GM23338 (cell line): ENCODE measurements around the gene AP1S1. TPM values are rescaled to one million over a fixed set of nuclear protein-coding genes. Genes with fewer than 3 reads are reported as not detected.

Experiments used
- ATAC-seq: fragments of 200-7000 bp; cut with Tn5 transposase; 3 replicates; pipeline ENCODE4 v1.9.1; 2020
- DNase-seq: peaks from one replicate; pipeline ENCODE4 v3.0.0-alpha.2; 2015; ENCODE audit warnings: low spot score
- H2AFZ ChIP-seq: fragments of 200-600 bp; sonication (generic); 2 replicates; pipeline ENCODE4 v1.8.0; 2016; ENCODE audit warnings: antibody characterized with exemption, mild to moderate bottlenecking, moderate library complexity
- H3F3A ChIP-seq: fragments of 200-600 bp; sonication (generic); replicated peaks from 2 replicates; pipeline ENCODE4 v1.8.0; 2017; ENCODE audit warnings: antibody characterized with exemption, mixed run types, low read depth
- H3K27ac ChIP-seq: fragments of 200-600 bp; sonication (generic); 2 replicates; pipeline ENCODE4 v1.6.1; 2016; ENCODE audit warnings: low read depth
- H3K27me3 ChIP-seq: fragments of 200-600 bp; sonication (generic); 2 replicates; pipeline ENCODE4 v1.8.0; 2016; ENCODE audit warnings: mild to moderate bottlenecking, mixed run types, moderate library complexity; ENCODE audit not compliant: insufficient read depth
- H3K36me3 ChIP-seq: fragments of 200-600 bp; sonication (generic); 2 replicates; pipeline ENCODE4 v1.8.0; 2016; ENCODE audit warnings: mild to moderate bottlenecking; ENCODE audit not compliant: insufficient read depth
- H3K4me1 ChIP-seq: fragments of 200-600 bp; sonication (generic); 2 replicates; pipeline ENCODE4 v1.8.0; 2016; ENCODE audit warnings: mild to moderate bottlenecking, moderate library complexity; ENCODE audit not compliant: insufficient read depth
- H3K4me2 ChIP-seq: fragments of 200-600 bp; sonication (generic); 2 replicates; pipeline ENCODE4 v1.7.1; 2017; ENCODE audit warnings: mixed run types
- H3K4me3 ChIP-seq: fragments of 200-600 bp; sonication (generic); 2 replicates; pipeline ENCODE4 v1.6.1; 2016; ENCODE audit warnings: mixed run types
- H3K79me2 ChIP-seq: fragments of 200-600 bp; sonication (generic); replicated peaks from 2 replicates; pipeline ENCODE4 v1.8.0; 2017; ENCODE audit warnings: mild to moderate bottlenecking; ENCODE audit not compliant: insufficient read depth
- H3K9me2 ChIP-seq: fragments of 200-600 bp; sonication (generic); 2 replicates; pipeline ENCODE4 v1.8.0; 2017; ENCODE audit not compliant: insufficient read depth
- H4K20me1 ChIP-seq: fragments of 200-600 bp; sonication (generic); replicated peaks from 2 replicates; pipeline ENCODE4 v1.8.0; 2017; ENCODE audit warnings: mild to moderate bottlenecking; ENCODE audit not compliant: insufficient read depth
- H3K27ac Mint-ChIP-seq: 2 replicates; pipeline ENCODE4 v1.8.0; 2020; ENCODE audit warnings: inconsistent platforms, mild to moderate bottlenecking, moderate library complexity, mixed read lengths
- H3K27me3 Mint-ChIP-seq: 3 replicates; pipeline ENCODE4 v1.8.0; 2022; ENCODE audit warnings: low read depth, mild to moderate bottlenecking, moderate library complexity, mixed read lengths, inconsistent platforms; ENCODE audit not compliant: insufficient read depth, poor library complexity
- H3K36me3 Mint-ChIP-seq: 3 replicates; pipeline ENCODE4 v1.8.0; 2021; ENCODE audit warnings: low read depth, mild to moderate bottlenecking, inconsistent platforms, moderate library complexity, mixed read lengths
- H3K4me1 Mint-ChIP-seq: 3 replicates; pipeline ENCODE4 v1.8.0; 2020; ENCODE audit warnings: mild to moderate bottlenecking, inconsistent platforms, mixed read lengths
- H3K4me3 Mint-ChIP-seq: 3 replicates; pipeline ENCODE4 v1.8.0; 2021; ENCODE audit warnings: moderate library complexity, mild to moderate bottlenecking, inconsistent platforms, mixed read lengths
- H3K9me3 Mint-ChIP-seq: 3 replicates; pipeline ENCODE4 v1.8.0; 2020; ENCODE audit warnings: moderate library complexity, mild to moderate bottlenecking, inconsistent platforms, mixed read lengths
- CREB1 ChIP-seq: fragments of 250-450 bp; sonication (Bioruptor Pico); IDR thresholded peaks from 2 replicates; pipeline ENCODE4 v1.5.0; 2020; ENCODE audit warnings: low read depth, mild to moderate bottlenecking, moderate library complexity
- CTCF ChIP-seq, 2 experiments: fragments of 200-600 bp in 1 of 2; sonication (generic) in 1 of 2; conservative IDR thresholded peaks; 2 replicates each; pipeline versions ENCODE4 v1.5.1 to v1.6.1; 2016 to 2017; ENCODE audit warnings: antibody characterized with exemption in 2 of 2, low read depth in 2 of 2, mild to moderate bottlenecking in 2 of 2, moderate library complexity in 1 of 2
- ETS1 ChIP-seq: IDR thresholded peaks from 2 replicates; pipeline ENCODE4 v1.6.1; 2016; ENCODE audit warnings: antibody characterized with exemption
- EZH2 ChIP-seq: fragments of 200-600 bp; sonication (generic); IDR thresholded peaks from one replicate; pipeline ENCODE4 v1.8.0; 2017; ENCODE audit warnings: antibody characterized with exemption, mild to moderate bottlenecking, low read depth; ENCODE audit not compliant: unreplicated experiment
- JUNB ChIP-seq: IDR thresholded peaks from one replicate; pipeline ENCODE4 v1.6.1; 2016; ENCODE audit warnings: antibody characterized with exemption; ENCODE audit not compliant: unreplicated experiment
- POLR2AphosphoS5 ChIP-seq: IDR thresholded peaks from 2 replicates; pipeline ENCODE4 v1.6.1; 2016; ENCODE audit warnings: antibody characterized with exemption, low read depth
- REST ChIP-seq: IDR thresholded peaks from one replicate; pipeline ENCODE4 v1.6.1; 2018; ENCODE audit warnings: antibody characterized with exemption; ENCODE audit not compliant: unreplicated experiment
- STAT1 ChIP-seq: IDR thresholded peaks from one replicate; pipeline ENCODE4 v1.6.1; 2016; ENCODE audit warnings: antibody characterized with exemption; ENCODE audit not compliant: unreplicated experiment
- ZNF114 ChIP-seq: fragments of 250-450 bp; sonication (Bioruptor Pico); IDR thresholded peaks from 2 replicates; pipeline ENCODE4 v1.5.0; 2020; ENCODE audit warnings: mild to moderate bottlenecking, moderate library complexity
- ZNF331 ChIP-seq: fragments of 250-450 bp; sonication (Bioruptor Pico); IDR thresholded peaks from 2 replicates; pipeline ENCODE4 v1.5.0; 2020; ENCODE audit warnings: low read depth, mild to moderate bottlenecking, moderate library complexity
- ZNF462 ChIP-seq: fragments of 250-450 bp; sonication (Bioruptor Pico); IDR thresholded peaks from 2 replicates; pipeline ENCODE4 v1.5.0; 2020; ENCODE audit warnings: mild to moderate bottlenecking, moderate library complexity
- polyA plus RNA-seq: library from polyadenylated mRNA; unstranded; fragments of >200 nt; fragmentation: Nextera tagmentation; extraction: Ambion mirVana; gene quantifications from 2 replicates; pipeline ENCODE4 v1.2.1, GENCODE V29; 2016
- total RNA-seq: library from RNA; depleted of rRNA; stranded (reverse); fragments of >200 nt; shearing (Covaris generic); gene quantifications from 2 replicates; pipeline ENCODE4 v1.2.3, GENCODE V29; 2014

The AP1S1 gene
- total and polyA plus RNA-seq, 2 experiments from 2014 or later: 11.5 to 60.6 TPM

- no peak for DNase-seq
Measured at GRCh38 chr7:101124376-101125056, 29.8 kb upstream of the AP1S1 start.

More at GRCh38 chr7:101124376-101125056, 29.8 kb upstream of the AP1S1 start:
- Histone ChIP-seq H3K9me2 (no peaks in the 10 kb centered on the region), H3K27me3 (no peaks in the 10 kb centered on the region), H3F3A (0 out of 2 replicates have a peak, but pooled peaks cover 10% of the 10 kb centered on the region), H3K4me2 (no peak overlapping the region), H3K4me1 (peaks cover 42% of the 10 kb centered on the region; the same call in 1 of the 2 replicates), H3K36me3 (no peaks in the 10 kb centered on the region), H3K79me2 (no peaks in the 10 kb centered on the region), H4K20me1 (no peaks in the 10 kb centered on the region), H3K27ac (no peak overlapping the region), H3K4me3 (no peak overlapping the region), H2AFZ (no peak overlapping the region)
- Mint-ChIP-seq H3K27ac (no peak overlapping the region), H3K36me3 (peaks cover 10% of the 10 kb centered on the region; the same call in 1 of the 3 replicates), H3K27me3 (peaks cover 25% of the 10 kb centered on the region), H3K4me1 (peaks cover 32% of the 10 kb centered on the region), H3K4me3 (no peak overlapping the region), H3K9me3 (peaks cover 8% of the 10 kb centered on the region)
- no peak for TF ChIP-seq EZH2
- no peak for TF ChIP-seq ETS1
- TF ChIP-seq ZNF331 (CRISPR knock-in tag): no peak
- TF ChIP-seq CREB1: no peak
- no peak for TF ChIP-seq REST
- no peak for TF ChIP-seq CTCF (conservative IDR thresholded peaks at IDR 0.05; ENCODE audit: low read depth in 2 of 2)
- no peak for TF ChIP-seq ZNF114 (CRISPR knock-in tag)
- no peak for TF ChIP-seq STAT1
- no peak for TF ChIP-seq ZNF462 (CRISPR knock-in tag)
- TF ChIP-seq POLR2AphosphoS5: no peak
- TF ChIP-seq JUNB: no peak
- ATAC-seq: no peak
